GM23338 (cell line): ENCODE measurements around the gene CCDC12. TPM values are rescaled to one million over a fixed set of nuclear protein-coding genes. Genes with fewer than 3 reads are reported as not detected.
A peak's percentile ranks its signal among the peaks of the same experiment; 100 is the strongest.

ENCODE experiments used
- ATAC-seq: fragments of 200-7000 bp; cut with Tn5 transposase; 3 replicates; pipeline ENCODE4 v1.9.1; 2020
- DNase-seq: peaks from one replicate; pipeline ENCODE4 v3.0.0-alpha.2; 2015; ENCODE audit warnings: low spot score
- H2AFZ ChIP-seq: fragments of 200-600 bp; sonication (generic); 2 replicates; pipeline ENCODE4 v1.8.0; 2016; ENCODE audit warnings: antibody characterized with exemption, mild to moderate bottlenecking, moderate library complexity
- H3F3A ChIP-seq: fragments of 200-600 bp; sonication (generic); replicated peaks from 2 replicates; pipeline ENCODE4 v1.8.0; 2017; ENCODE audit warnings: antibody characterized with exemption, mixed run types, low read depth
- H3K27ac ChIP-seq: fragments of 200-600 bp; sonication (generic); 2 replicates; pipeline ENCODE4 v1.6.1; 2016; ENCODE audit warnings: low read depth
- H3K27me3 ChIP-seq: fragments of 200-600 bp; sonication (generic); 2 replicates; pipeline ENCODE4 v1.8.0; 2016; ENCODE audit warnings: mild to moderate bottlenecking, mixed run types, moderate library complexity; ENCODE audit not compliant: insufficient read depth
- H3K36me3 ChIP-seq: fragments of 200-600 bp; sonication (generic); 2 replicates; pipeline ENCODE4 v1.8.0; 2016; ENCODE audit warnings: mild to moderate bottlenecking; ENCODE audit not compliant: insufficient read depth
- H3K4me1 ChIP-seq: fragments of 200-600 bp; sonication (generic); 2 replicates; pipeline ENCODE4 v1.8.0; 2016; ENCODE audit warnings: mild to moderate bottlenecking, moderate library complexity; ENCODE audit not compliant: insufficient read depth
- H3K4me2 ChIP-seq: fragments of 200-600 bp; sonication (generic); 2 replicates; pipeline ENCODE4 v1.7.1; 2017; ENCODE audit warnings: mixed run types
- H3K4me3 ChIP-seq: fragments of 200-600 bp; sonication (generic); 2 replicates; pipeline ENCODE4 v1.6.1; 2016; ENCODE audit warnings: mixed run types
- H3K79me2 ChIP-seq: fragments of 200-600 bp; sonication (generic); replicated peaks from 2 replicates; pipeline ENCODE4 v1.8.0; 2017; ENCODE audit warnings: mild to moderate bottlenecking; ENCODE audit not compliant: insufficient read depth
- H3K9me2 ChIP-seq: fragments of 200-600 bp; sonication (generic); 2 replicates; pipeline ENCODE4 v1.8.0; 2017; ENCODE audit not compliant: insufficient read depth
- H4K20me1 ChIP-seq: fragments of 200-600 bp; sonication (generic); replicated peaks from 2 replicates; pipeline ENCODE4 v1.8.0; 2017; ENCODE audit warnings: mild to moderate bottlenecking; ENCODE audit not compliant: insufficient read depth
- H3K27ac Mint-ChIP-seq: 2 replicates; pipeline ENCODE4 v1.8.0; 2020; ENCODE audit warnings: inconsistent platforms, mild to moderate bottlenecking, moderate library complexity, mixed read lengths
- H3K27me3 Mint-ChIP-seq: 3 replicates; pipeline ENCODE4 v1.8.0; 2022; ENCODE audit warnings: low read depth, mild to moderate bottlenecking, moderate library complexity, mixed read lengths, inconsistent platforms; ENCODE audit not compliant: insufficient read depth, poor library complexity
- H3K36me3 Mint-ChIP-seq: 3 replicates; pipeline ENCODE4 v1.8.0; 2021; ENCODE audit warnings: low read depth, mild to moderate bottlenecking, inconsistent platforms, moderate library complexity, mixed read lengths
- H3K4me1 Mint-ChIP-seq: 3 replicates; pipeline ENCODE4 v1.8.0; 2020; ENCODE audit warnings: mild to moderate bottlenecking, inconsistent platforms, mixed read lengths
- H3K4me3 Mint-ChIP-seq: 3 replicates; pipeline ENCODE4 v1.8.0; 2021; ENCODE audit warnings: moderate library complexity, mild to moderate bottlenecking, inconsistent platforms, mixed read lengths
- H3K9me3 Mint-ChIP-seq: 3 replicates; pipeline ENCODE4 v1.8.0; 2020; ENCODE audit warnings: moderate library complexity, mild to moderate bottlenecking, inconsistent platforms, mixed read lengths
- EZH2 ChIP-seq: fragments of 200-600 bp; sonication (generic); IDR thresholded peaks from one replicate; pipeline ENCODE4 v1.8.0; 2017; ENCODE audit warnings: antibody characterized with exemption, mild to moderate bottlenecking, low read depth; ENCODE audit not compliant: unreplicated experiment
- POLR2AphosphoS5 ChIP-seq: IDR thresholded peaks from 2 replicates; pipeline ENCODE4 v1.6.1; 2016; ENCODE audit warnings: antibody characterized with exemption, low read depth
- STAT1 ChIP-seq: IDR thresholded peaks from one replicate; pipeline ENCODE4 v1.6.1; 2016; ENCODE audit warnings: antibody characterized with exemption; ENCODE audit not compliant: unreplicated experiment
- polyA plus RNA-seq: library from polyadenylated mRNA; unstranded; fragments of >200 nt; fragmentation: Nextera tagmentation; extraction: Ambion mirVana; gene quantifications from 2 replicates; pipeline ENCODE4 v1.2.1, GENCODE V29; 2016
- total RNA-seq: library from RNA; depleted of rRNA; stranded (reverse); fragments of >200 nt; shearing (Covaris generic); gene quantifications from 2 replicates; pipeline ENCODE4 v1.2.3, GENCODE V29; 2014
- TF ChIP-seq, protein P1 (sequence below): IDR thresholded peaks from one replicate; pipeline ENCODE4 v1.6.1; 2018; ENCODE audit warnings: antibody characterized with exemption; ENCODE audit not compliant: unreplicated experiment
- TF ChIP-seq, protein P2 (sequence below): IDR thresholded peaks from 2 replicates; pipeline ENCODE4 v1.6.1; 2016; ENCODE audit warnings: antibody characterized with exemption
- TF ChIP-seq, protein P3 (sequence below), 2 experiments: fragments of 200-600 bp in 1 of 2; sonication (generic) in 1 of 2; conservative IDR thresholded peaks; 2 replicates each; pipeline versions ENCODE4 v1.5.1 to v1.6.1; 2016 to 2017; ENCODE audit warnings: antibody characterized with exemption in 2 of 2, low read depth in 2 of 2, mild to moderate bottlenecking in 2 of 2, moderate library complexity in 1 of 2

Gene CCDC12
- total and polyA plus RNA-seq, 2 experiments from 2014 or later, result 42.9 to 133 TPM

DNA sequence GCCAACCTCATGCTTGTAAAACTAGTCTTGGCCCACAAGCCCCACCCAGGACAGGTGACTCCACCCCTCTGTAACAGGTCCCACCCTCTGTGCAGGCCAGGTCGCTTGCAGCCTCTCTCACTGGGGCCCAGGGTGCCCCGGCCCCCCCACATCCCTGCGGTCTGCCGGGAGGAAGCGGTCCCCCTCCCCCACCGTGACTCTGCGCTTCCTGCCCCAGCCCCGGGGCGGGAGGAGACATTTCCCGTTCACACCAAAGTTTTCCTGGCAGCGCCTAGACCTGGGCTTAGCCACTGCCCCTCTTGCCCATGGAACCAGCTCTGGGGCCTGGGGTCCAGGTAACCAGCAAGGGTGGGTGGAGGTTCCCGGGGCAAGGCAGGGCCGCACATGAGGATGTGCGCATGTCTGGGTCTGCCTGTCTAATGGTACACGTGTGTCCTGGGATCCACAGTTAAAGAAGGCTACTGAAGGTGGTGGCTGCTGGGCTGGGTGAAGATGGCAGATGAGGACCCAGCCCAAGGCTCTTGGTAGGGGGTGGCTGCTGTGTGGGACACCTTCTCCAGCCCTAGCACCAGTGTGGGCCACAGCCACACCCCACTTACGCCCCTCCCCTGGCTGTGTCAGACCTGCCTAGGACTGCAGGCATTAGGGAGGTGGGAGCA lies 11.3 kb upstream of the CCDC12 start:
- Mint-ChIP-seq H3K4me3 (0 out of 3 replicates have a peak overlapping the region, but pooled peaks have one; percentile 16), H3K4me1 (peaks cover 33% of the 10 kb centered on the region), H3K36me3 (peaks cover 6% of the 10 kb centered on the region; the same call in 1 of the 3 replicates), H3K27ac (peak overlapping the region; percentile 89; the same call in 1 of the 2 replicates), H3K9me3 (no peaks in the 10 kb centered on the region; the same call in 2 of the 3 replicates), H3K27me3 (peaks cover 10% of the 10 kb centered on the region)
- ATAC-seq (peak; percentile 89), DNase-seq (peak; percentile 77)
- TF ChIP-seq, protein P1, sequence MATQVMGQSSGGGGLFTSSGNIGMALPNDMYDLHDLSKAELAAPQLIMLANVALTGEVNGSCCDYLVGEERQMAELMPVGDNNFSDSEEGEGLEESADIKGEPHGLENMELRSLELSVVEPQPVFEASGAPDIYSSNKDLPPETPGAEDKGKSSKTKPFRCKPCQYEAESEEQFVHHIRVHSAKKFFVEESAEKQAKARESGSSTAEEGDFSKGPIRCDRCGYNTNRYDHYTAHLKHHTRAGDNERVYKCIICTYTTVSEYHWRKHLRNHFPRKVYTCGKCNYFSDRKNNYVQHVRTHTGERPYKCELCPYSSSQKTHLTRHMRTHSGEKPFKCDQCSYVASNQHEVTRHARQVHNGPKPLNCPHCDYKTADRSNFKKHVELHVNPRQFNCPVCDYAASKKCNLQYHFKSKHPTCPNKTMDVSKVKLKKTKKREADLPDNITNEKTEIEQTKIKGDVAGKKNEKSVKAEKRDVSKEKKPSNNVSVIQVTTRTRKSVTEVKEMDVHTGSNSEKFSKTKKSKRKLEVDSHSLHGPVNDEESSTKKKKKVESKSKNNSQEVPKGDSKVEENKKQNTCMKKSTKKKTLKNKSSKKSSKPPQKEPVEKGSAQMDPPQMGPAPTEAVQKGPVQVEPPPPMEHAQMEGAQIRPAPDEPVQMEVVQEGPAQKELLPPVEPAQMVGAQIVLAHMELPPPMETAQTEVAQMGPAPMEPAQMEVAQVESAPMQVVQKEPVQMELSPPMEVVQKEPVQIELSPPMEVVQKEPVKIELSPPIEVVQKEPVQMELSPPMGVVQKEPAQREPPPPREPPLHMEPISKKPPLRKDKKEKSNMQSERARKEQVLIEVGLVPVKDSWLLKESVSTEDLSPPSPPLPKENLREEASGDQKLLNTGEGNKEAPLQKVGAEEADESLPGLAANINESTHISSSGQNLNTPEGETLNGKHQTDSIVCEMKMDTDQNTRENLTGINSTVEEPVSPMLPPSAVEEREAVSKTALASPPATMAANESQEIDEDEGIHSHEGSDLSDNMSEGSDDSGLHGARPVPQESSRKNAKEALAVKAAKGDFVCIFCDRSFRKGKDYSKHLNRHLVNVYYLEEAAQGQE, result no peak
- TF ChIP-seq, protein P2, sequence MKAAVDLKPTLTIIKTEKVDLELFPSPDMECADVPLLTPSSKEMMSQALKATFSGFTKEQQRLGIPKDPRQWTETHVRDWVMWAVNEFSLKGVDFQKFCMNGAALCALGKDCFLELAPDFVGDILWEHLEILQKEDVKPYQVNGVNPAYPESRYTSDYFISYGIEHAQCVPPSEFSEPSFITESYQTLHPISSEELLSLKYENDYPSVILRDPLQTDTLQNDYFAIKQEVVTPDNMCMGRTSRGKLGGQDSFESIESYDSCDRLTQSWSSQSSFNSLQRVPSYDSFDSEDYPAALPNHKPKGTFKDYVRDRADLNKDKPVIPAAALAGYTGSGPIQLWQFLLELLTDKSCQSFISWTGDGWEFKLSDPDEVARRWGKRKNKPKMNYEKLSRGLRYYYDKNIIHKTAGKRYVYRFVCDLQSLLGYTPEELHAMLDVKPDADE, result 0 out of 2 replicates have a peak, but pooled peaks have one; percentile 44
- peak; percentile 31; the same call in 1 of the 2 replicates for TF ChIP-seq POLR2AphosphoS5
- H2AFZ ChIP-seq, result no peak overlapping the region
- H3K4me1 ChIP-seq, result peaks cover 12% of the 10 kb centered on the region
- H3K27me3 ChIP-seq, result no peaks in the 10 kb centered on the region
- 0 out of 2 replicates have a peak, but pooled peaks cover 4% of the 10 kb centered on the region for H3F3A ChIP-seq
- H3K4me2 ChIP-seq, result peak overlapping the region; percentile 67
- H3K4me3 ChIP-seq, result peak overlapping the region; percentile 28; the same call in 1 of the 2 replicates
- 0 out of 2 replicates have a peak, but pooled peaks cover 4% of the 10 kb centered on the region for H3K79me2 ChIP-seq
- H3K9me2 ChIP-seq, result 0 out of 2 replicates have a peak, but pooled peaks cover 4% of the 10 kb centered on the region
- 0 out of 2 replicates have a peak overlapping the region, but pooled peaks have one; percentile 39 for H3K27ac ChIP-seq
- no peaks in the 10 kb centered on the region; the same call in 1 of the 2 replicates for H4K20me1 ChIP-seq
- no peaks in the 10 kb centered on the region for H3K36me3 ChIP-seq

DNA sequence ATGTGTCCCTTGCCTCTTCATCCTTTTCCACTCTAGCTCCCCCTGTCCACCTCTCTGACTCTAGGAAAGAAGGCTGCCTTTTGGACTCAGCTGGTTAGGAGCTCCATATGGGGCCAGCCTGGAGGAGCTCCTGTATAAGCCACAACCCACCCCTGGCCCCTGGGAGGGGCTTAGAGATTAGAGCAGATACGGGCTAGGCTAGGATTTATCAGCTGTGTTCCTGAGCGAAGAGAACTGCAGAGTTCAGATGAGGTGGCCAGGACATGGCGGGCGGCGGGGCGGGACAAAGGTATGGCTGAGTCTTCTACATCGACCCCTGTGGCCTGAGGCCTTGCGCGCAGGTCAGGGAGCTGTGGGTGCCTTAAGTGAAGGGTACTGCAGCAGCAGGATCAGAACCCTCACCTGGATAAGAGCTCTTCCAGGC lies 10.8 kb upstream of the CCDC12 start:
- no peak overlapping the region for H3K27ac ChIP-seq
- Mint-ChIP-seq H3K4me3 (no peak overlapping the region), H3K9me3 (peaks cover 3% of the 10 kb centered on the region; the same call in 2 of the 3 replicates), H3K27me3 (peaks cover 14% of the 10 kb centered on the region), H3K36me3 (peaks cover 6% of the 10 kb centered on the region; the same call in 1 of the 3 replicates), H3K4me1 (peaks cover 38% of the 10 kb centered on the region), H3K27ac (no peak overlapping the region; the same call in 1 of the 2 replicates)
- no peak overlapping the region for H2AFZ ChIP-seq
- H4K20me1 ChIP-seq, result peaks cover 5% of the 10 kb centered on the region
- TF ChIP-seq EZH2 (no peak), STAT1 (no peak), POLR2AphosphoS5 (no peak)
- TF ChIP-seq, protein P3, sequence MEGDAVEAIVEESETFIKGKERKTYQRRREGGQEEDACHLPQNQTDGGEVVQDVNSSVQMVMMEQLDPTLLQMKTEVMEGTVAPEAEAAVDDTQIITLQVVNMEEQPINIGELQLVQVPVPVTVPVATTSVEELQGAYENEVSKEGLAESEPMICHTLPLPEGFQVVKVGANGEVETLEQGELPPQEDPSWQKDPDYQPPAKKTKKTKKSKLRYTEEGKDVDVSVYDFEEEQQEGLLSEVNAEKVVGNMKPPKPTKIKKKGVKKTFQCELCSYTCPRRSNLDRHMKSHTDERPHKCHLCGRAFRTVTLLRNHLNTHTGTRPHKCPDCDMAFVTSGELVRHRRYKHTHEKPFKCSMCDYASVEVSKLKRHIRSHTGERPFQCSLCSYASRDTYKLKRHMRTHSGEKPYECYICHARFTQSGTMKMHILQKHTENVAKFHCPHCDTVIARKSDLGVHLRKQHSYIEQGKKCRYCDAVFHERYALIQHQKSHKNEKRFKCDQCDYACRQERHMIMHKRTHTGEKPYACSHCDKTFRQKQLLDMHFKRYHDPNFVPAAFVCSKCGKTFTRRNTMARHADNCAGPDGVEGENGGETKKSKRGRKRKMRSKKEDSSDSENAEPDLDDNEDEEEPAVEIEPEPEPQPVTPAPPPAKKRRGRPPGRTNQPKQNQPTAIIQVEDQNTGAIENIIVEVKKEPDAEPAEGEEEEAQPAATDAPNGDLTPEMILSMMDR (conservative IDR thresholded peaks at IDR 0.05; ENCODE audit: low read depth in 2 of 2), result peak in 1 of 2 experiments; percentile 2; a peak in 1 of 4 replicates
- peak overlapping the region; percentile 67 for H3K4me2 ChIP-seq
- no peaks in the 10 kb centered on the region for H3K27me3 ChIP-seq
- ATAC-seq, result peak; percentile 44
- peak overlapping the region; percentile 28; the same call in 1 of the 2 replicates for H3K4me3 ChIP-seq
- H3K4me1 ChIP-seq, result peaks cover 12% of the 10 kb centered on the region
- peak; percentile 44 for DNase-seq
- 0 out of 2 replicates have a peak, but pooled peaks cover 4% of the 10 kb centered on the region for H3K9me2 ChIP-seq
- 0 out of 2 replicates have a peak, but pooled peaks cover 4% of the 10 kb centered on the region for H3K79me2 ChIP-seq
- 0 out of 2 replicates have a peak, but pooled peaks cover 4% of the 10 kb centered on the region for H3F3A ChIP-seq
- H3K36me3 ChIP-seq, result no peaks in the 10 kb centered on the region
